Motor neuron (in vitro differentiated cells): ENCODE measurements around the gene ADAMTSL5. TPM values are rescaled to one million over a fixed set of nuclear protein-coding genes. Genes with fewer than 3 reads are reported as not detected.

ENCODE experiments used
- ATAC-seq, 8 experiments: fragments of 200-7000 bp; cut with Tn5 transposase; replicated peaks in 6 of 8; 2 replicates each; pipeline ENCODE4 v1.8.0; 2021; ENCODE audit warnings: mild to moderate bottlenecking in 8 of 8, moderate library complexity in 8 of 8
- H3K27ac ChIP-seq, 2 donors: fragments of 250-450 bp; sonication (Bioruptor Pico); 2 replicates each; pipeline ENCODE4 v1.9.0; 2021; ENCODE audit warnings: antibody characterized with exemption in 2 of 2, mild to moderate bottlenecking in 2 of 2, moderate library complexity in 1 of 2
- H3K4me1 ChIP-seq, 2 donors: fragments of 250-450 bp; sonication (Bioruptor Pico); replicated peaks in 1 of 2; 2 replicates each; pipeline ENCODE4 v1.6.1; 2021; ENCODE audit warnings: antibody characterized with exemption in 2 of 2, mild to moderate bottlenecking in 2 of 2, moderate library complexity in 1 of 2
- H3K4me3 ChIP-seq, 5 donors: fragments of 250-450 bp; sonication (Bioruptor Pico); 2 replicates each; pipeline ENCODE4 v1.9.0; 2021; ENCODE audit warnings: antibody characterized with exemption in 5 of 5, mild to moderate bottlenecking in 5 of 5, moderate library complexity in 4 of 5
- WGBS, 10 experiments: fragments of 450-650 bp; shearing (Covaris generic); methylation state at CpG; one replicate each; pipeline ENCODE4 v1.0.0; 2022; 5-methylcytosine and 5-hydroxymethylcytosine counted together
- in situ Hi-C, 9 experiments: fragments of 400-800 bp; cut with MboI; loops; one replicate each; pipeline ENCODE4 v1.15.0; 2021; ENCODE audit warnings: low sequenced_read_pairs in 9 of 9, low pct_unique_long_range_greater_than_20kb in 2 of 9; ENCODE audit not compliant: unreplicated experiment in 9 of 9
- total RNA-seq, 8 experiments: library from RNA; unstranded; fragments of 300-600 nt; gene quantifications; 2 replicates each; pipeline versions ENCODE4 v1.2.3 to v1.2.4, GENCODE V29; 2022

The ADAMTSL5 gene
- total RNA-seq, 8 experiments from 2014 or later: 0.09 to 8.2 (median 1.5) TPM; not detected in 1

DNA sequence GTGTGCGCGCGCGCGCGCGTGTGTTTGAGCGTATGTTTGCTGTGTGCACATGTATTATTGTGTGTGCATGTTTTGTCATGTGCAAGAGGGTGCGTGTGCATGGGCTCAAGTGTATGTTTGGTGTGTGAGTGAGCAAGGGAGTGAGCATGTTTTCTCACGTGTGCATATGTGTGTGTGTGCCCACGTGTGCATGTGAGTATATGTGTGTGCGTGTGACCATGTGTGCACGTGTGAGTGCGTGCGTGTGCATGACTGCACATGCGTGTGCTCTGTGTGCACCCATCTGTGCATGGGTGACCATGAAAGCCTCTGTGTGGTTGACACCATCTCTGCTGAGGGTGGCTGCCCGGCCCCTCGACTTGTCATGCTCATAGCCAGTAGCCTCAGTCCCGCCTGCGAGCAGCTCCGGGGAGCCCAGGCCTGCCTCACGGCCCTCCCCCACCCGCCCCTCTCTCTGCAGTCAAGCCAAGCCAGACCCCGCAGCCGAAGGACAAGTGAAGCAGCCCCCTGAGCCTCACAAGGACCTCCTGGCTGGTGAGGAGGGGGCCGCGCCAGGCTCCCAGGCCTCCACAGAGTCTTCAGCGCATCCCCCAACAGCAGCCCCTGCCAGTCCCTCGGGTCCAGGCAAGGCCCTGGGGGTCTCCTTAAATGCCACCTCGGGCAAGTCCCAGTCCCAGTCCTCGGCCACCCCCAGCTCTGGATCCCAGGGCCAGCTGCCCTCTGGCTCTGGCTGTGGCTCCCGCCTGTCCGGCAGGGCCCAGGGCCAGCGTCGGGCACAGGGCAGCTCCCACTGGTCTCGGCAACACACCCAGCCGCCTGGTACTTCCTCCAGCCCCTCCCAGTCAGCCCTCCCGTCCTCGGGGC, 15.9 kb downstream of the ADAMTSL5 start:
- ATAC-seq: peak in 5 of 8 experiments; percentile 8 to 20 (median 15)
- in situ Hi-C loops: no loop called here
- Histone ChIP-seq H3K4me3 (no peak overlapping the region), H3K4me1 (peaks cover 12 to 21% of the 10 kb centered on the region in 2 donors), H3K27ac (no peak overlapping the region)
- WGBS, 10 experiments: 63 to 100% (median 82%) methylated on average over 2 to 8 of the region's 39 CpGs; no CpG with 5 or more reads in 7 of the 10 experiments

DNA sequence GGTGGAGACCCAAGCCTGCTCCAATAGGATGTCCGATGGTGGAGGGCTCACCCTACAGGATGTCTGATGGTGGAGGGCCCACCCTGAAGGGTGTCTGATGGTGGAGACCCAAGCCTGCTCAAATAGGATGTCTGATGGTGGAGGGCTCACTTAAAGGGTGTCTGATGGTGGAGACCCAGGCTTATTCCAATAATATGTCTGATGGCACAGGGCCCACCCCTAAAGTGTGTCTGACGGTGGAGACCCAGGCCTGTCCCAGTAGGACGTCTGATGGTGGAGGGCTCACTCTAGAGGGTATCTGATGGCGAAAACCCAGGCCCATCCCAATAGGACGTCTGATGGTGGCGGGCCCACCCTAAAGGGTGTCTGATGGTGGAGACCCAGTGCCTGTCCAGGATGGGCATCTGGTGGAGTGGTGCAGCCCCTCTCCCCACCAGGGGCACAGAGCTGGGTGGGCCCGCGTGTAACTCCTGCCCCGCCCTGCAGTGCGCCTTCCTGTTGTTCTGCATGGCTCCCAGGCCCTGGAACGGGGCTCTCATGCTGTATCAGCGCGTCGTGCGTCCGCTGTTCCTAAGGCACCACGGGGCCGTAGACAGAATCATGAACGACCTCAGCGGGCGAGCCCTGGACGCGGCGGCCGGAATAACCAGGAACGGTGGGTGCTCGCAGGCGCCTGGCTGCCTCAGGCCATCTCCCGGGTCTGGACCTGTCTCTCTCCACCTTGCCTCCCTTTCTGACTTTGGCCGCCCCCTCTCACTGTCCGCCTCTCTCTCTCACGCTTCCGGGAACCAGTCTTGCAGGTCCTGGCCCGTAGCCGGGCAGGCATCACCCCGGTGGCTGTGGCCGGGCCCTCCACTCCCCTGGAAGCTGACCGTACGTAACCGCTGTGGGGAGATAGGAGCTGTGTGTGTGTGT, 16.8 kb downstream of the ADAMTSL5 start:
- Histone ChIP-seq H3K4me1 (peaks cover 12 to 21% of the 10 kb centered on the region in 2 donors), H3K27ac (no peak overlapping the region), H3K4me3 (no peak overlapping the region)
- in situ Hi-C loops: no loop called here
- peak in 3 of 8 experiments; percentile 2 to 5 (median 3) for ATAC-seq
- WGBS, 10 experiments: 28 to 68% (median 40%) methylated on average over 2 to 10 of the region's 40 CpGs; no CpG with 5 or more reads in 7 of the 10 experiments

DNA sequence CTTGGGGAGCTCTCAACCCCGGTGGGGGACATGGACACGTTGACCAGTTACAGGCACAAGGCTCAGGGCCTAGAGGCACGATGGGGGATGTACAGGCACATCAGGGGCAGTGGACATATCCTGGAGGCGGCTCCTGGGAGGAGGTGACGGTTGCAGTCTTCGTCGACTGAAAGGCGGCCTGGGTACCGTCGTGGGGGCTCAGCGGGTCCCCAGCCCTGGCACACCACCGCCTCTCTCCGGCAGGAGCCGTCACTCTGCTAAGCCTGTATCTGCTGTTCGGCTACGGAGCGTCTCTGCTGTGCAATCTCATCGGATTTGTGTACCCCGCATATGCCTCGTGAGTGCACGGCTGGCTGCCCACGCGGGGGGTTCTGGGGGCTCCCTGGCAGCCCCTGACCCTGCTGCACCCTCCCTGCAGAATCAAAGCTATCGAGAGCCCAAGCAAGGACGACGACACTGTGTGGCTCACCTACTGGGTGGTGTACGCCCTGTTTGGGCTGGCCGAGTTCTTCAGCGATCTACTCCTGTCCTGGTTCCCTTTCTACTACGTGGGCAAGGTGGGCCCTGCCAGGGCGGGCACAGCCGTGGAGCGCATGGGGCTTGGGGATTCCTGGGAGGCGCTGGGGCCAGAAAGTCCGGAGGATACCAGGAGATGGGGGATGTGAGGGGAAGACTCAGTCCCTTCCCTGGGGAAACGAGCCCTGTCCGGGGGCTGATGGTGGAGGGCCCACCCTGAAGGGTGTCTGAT, 17.6 kb downstream of the ADAMTSL5 start:
- Histone ChIP-seq H3K4me1 (peaks cover 12 to 21% of the 10 kb centered on the region in 2 donors), H3K4me3 (no peak overlapping the region), H3K27ac (no peak overlapping the region)
- in situ Hi-C loops: no loop called here
- 63 to 100% (median 80%) methylated on average over 1 to 7 of the region's 37 CpGs; no CpG with 5 or more reads in 5 of the 10 experiments for WGBS, 10 experiments
- ATAC-seq: no peak

DNA sequence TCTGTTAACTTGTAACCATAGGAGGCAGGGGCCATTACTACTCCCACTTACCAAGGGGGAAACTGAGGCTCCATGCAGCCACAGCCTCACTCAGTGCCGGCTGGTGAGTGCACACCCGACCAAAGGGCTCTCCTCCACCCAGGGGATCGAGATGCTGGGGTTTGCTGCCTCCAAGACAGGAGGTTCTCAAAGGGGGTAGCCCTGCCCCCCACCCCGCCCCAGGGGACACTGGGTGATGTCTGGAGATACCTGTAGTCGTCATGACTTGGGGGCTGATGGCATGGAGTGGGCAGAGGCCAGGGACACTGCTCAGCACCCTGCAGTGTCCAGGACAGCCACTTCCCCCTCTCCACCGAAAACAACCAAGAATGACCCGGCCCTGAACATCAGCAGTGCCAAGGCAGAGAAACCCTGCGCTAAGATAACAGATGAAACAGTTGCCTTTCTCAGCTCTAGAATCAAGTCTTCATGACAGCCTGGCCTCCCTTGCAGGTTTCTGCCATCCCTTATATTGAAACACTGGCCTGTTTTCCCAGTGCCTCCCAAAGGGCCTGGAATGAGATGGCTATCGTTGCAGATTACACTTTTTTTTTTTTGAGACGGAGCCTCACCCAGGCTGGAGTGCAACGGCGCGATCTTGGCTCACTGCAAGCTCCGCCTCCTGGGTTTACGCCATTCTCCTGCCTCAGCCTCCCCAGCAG, 18.6 kb downstream of the ADAMTSL5 start:
- Histone ChIP-seq H3K4me1 (peaks cover 19 to 28% of the 10 kb centered on the region in 2 donors), H3K27ac (no peak overlapping the region), H3K4me3 (no peak overlapping the region)
- in situ Hi-C loops: no loop called here
- 70 to 90% (median 75%) methylated on average over 2 of the region's 15 CpGs; no CpG with 5 or more reads in 7 of the 10 experiments for WGBS, 10 experiments
- ATAC-seq: no peak

DNA sequence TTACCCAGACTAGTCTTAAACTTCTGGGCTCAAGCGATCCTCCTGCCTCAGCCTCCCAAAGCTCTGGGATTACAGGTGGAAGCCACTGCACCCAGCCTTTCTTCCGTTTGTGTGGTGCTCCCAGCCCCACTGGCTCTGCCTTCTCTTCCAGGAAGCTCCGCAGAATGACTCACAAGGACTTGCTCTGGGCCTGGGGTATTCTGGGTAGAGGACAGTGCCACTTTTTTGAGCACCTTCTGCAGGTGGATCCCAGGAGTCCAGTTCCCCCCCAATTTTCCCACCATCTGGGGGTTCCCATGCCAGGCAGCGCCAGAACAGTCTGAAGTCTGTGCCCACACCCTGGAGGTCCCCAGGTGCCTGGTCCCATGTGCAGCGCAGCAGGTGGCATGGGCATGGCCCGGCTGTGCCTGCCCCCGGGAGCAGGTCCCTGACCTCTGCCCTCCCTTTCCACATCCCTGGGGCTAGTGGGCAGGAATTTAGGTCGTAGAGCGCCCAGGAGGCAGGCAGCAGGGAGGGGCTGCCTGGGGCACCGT, 20.3 kb downstream of the ADAMTSL5 start:
- H3K4me3 ChIP-seq: no peak overlapping the region
- 36 to 80% (median 45%) methylated on average over 1 to 4 of the region's 10 CpGs; no CpG with 5 or more reads in 4 of the 10 experiments for WGBS, 10 experiments
- ATAC-seq: no peak
- H3K27ac ChIP-seq: no peak overlapping the region
- in situ Hi-C loops: no loop called here
- peaks cover 15 to 23% of the 10 kb centered on the region in 2 donors for H3K4me1 ChIP-seq

DNA sequence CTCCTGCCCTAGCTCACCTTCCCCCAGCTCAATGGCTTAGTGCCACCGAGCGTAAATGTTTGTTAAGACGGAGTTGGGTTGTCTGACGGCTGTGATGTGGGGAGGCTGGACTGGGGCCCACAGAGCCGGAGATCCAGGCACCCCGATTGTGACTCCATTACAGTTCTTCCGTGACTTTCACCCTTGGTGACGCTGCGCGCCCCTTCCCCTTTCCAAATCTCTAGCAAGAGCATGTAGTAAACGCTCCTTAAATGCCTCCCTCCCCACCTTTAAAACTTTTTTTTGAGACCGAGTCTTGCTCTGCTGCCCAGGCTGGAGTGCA, 21.0 kb downstream of the ADAMTSL5 start:
- no peak for ATAC-seq
- no peak overlapping the region for H3K27ac ChIP-seq
- H3K4me1 ChIP-seq: peaks cover 15 to 18% of the 10 kb centered on the region in 2 donors
- in situ Hi-C loops: no loop called here
- WGBS, 10 experiments: 17 to 81% (median 58%) methylated on average over 1 to 6 of the region's 12 CpGs; no CpG with 5 or more reads in 4 of the 10 experiments
- H3K4me3 ChIP-seq: peak overlapping the region in 1 of 5 donors; percentile 45

DNA sequence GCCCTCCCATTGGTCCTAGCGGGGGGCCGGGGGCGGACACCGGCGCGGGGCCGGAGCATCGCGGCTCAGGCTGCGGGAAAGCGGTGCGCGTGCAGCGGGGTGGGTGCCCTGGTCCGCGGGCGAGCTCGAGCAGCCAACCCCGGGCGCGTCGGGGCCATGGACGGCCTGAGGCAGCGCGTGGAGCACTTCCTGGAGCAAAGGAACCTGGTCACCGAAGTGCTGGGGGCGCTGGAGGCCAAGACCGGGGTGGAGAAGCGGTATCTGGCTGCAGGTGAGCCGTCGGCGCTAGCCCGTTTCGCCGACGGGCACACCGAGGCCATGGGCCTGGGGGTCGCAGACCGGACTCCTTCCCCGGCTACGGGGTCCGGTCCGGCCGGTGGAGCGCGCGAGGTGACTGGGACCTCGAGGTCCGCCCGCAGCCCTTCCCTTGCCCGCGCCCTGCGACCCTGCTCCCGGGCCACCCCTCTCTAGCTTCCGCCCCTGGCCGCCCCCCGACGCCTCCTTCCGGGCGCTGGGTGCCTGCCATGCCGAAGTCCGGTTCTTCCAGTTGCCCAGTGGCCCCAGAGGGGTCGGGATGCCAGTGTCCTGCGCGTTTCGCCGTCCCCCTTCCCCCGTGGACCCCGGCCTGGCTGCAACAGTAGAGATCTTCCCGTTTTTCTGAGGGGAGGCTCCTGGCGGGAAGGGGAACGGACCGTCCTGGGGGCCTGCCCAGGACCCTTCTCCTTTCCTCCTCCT, 21.5 kb downstream of the ADAMTSL5 start, which contains the start of gene REEP6:
Gene REEP6, plus strand, starts transcription at position 68 of the 735 bp plus-strand sequence. Its CDS starts 89 bp downstream, at position 157.
- WGBS, 10 experiments: 0 to 11% (median 2%) methylated on average over 2 to 11 of the region's 73 CpGs; no CpG with 5 or more reads in 6 of the 10 experiments
- H3K27ac ChIP-seq: peak within 1 kb of the TSS; percentile 79 to 80
- peak within 1 kb of the TSS; percentile 40 to 47 (median 46) for H3K4me3 ChIP-seq
- peaks cover 14 to 15% of the 10 kb centered on the region in 2 donors for H3K4me1 ChIP-seq
- in situ Hi-C loops: no loop called here
- ATAC-seq: no peak

DNA sequence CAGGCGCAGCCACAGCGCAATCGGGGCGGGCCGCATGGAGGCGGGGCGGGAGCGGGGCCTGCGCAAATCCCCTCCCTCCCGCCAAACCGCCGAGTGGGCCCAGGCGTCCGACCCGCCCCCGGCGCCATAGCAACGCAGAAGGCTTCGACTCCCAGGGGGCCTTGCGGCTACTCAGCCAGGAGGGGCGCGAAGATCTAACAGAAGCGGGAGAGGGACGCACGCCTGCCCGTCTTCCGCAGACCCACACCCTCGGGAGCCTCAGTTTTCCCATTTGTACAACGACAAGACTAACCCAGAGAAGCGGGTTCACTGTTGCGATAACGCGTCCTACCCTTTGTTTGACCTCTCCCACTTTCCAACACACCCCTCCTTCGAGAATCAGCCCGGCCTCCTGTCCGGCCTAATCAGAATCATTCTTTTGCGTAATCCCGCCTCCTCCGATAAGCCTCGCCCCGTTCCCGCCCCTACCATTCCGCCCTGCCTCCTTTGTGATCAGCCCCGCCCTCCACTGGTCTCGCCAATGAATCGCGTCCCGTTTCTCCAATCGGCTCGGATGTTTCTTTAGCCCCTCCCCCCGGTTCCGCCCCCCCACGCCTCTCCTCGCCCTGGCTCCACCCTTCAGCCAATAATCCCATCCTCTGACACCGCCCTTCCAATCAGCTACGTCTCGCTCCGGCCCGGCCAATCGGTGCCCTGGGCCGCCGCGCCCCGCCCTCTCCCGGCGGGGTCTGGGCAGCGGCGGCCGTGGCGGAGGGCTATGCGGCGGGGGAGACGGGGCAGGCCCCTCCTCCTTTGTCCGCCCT, 22.3 kb downstream of the ADAMTSL5 start, which contains the start of gene PCSK4:
Gene PCSK4, minus strand, starts transcription at position 40 of the 803 bp plus-strand sequence. Its CDS starts 4 bp downstream, at position 36.
- peak within 1 kb of the TSS; percentile 79 to 80 for H3K27ac ChIP-seq
- ATAC-seq: peak; percentile 85 to 91 (median 90)
- 0% methylated on average over 5 of the region's 74 CpGs; no CpG with 5 or more reads in 9 of the 10 experiments for WGBS, 10 experiments
- peaks cover 14 to 15% of the 10 kb centered on the region in 2 donors for H3K4me1 ChIP-seq
- in situ Hi-C loops: no loop called here
- H3K4me3 ChIP-seq: peak within 1 kb of the TSS; percentile 40 to 47 (median 46)

DNA sequence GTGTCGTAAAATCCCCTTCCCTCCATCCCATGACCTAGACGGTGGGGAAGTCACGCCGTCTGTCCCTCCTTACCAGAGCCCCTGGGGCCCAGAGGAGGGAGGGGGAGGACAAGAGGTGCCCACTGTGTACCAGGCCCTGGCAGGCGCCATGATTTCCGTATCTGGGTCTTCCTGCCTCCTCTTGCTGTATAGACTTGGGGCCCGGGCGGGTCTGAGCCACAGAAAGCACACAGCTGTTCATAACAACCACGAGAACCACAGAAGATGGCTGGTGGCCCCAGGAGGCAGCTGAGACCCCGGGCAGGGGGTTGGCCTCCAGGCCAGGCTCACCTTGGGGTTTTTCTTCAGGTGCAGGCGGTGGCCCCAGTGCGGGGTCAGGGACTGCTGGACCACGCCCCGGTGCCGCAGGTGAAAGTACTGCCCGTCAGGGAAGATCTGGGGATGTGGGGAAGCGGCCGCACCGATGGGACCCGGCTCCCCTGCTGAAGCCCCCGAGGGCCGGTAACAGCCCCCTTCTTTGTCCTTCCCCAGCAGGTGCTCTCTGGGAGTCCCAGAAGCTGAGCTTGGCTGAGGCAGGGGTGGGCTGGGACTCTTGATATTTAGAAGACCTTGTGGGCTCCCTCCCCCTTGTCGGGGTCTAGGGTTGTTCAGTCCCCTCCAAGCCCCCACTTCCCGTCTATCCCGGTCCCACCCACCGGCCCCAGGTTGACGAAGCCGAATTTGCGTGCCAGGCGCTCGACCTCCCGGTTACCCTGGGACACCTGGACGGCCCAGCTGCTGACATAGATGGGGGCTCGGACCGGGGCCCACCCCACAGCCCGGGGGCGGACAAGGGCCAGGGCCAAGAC, 23.1 kb downstream of the ADAMTSL5 start:
- peaks cover 14 to 15% of the 10 kb centered on the region in 2 donors for H3K4me1 ChIP-seq
- in situ Hi-C loops: no loop called here
- H3K4me3 ChIP-seq: peak overlapping the region; percentile 37 to 47 (median 46)
- peak overlapping the region; percentile 79 to 80 for H3K27ac ChIP-seq
- ATAC-seq: no peak
- WGBS, 10 experiments: no CpG with 5 or more reads among the region's 37 CpGs

DNA sequence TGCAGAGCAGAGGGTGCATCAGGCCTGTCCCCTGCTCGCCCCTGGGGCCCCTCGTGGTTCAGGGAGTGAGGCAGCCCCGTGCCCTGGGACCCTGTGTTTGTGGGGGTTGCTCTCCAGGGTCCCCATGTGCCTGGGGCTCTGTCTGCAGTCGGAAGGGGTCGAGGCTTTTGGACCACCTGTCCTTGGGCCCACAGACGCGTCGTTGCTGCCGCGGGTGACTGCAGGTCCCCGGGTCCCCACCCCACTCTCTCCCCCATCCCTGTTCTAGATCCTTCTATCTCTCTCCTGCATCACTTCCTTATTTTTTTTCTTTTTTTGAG, 24.6 kb downstream of the ADAMTSL5 start:
- WGBS, 10 experiments: 73% methylated on average over 3 of the region's 11 CpGs; no CpG with 5 or more reads in 9 of the 10 experiments
- in situ Hi-C loops: no loop called here

More for the DNA sequence above, 24.6 kb downstream of the ADAMTSL5 start:
- no peak overlapping the region for H3K27ac ChIP-seq
- no peak overlapping the region for H3K4me3 ChIP-seq
- ATAC-seq: no peak
- H3K4me1 ChIP-seq: peaks cover 13% of the 10 kb centered on the region in 2 donors
